ENCODE results near the gene MARCHF11. TPM values are rescaled to one million over a fixed set of nuclear protein-coding genes. Genes with fewer than 3 reads are reported as not detected.

The MARCHF11 gene
- total and polyA plus RNA-seq, 2 of the 8 experiments (the other 6 are each of a cell fraction or from before 2014, with no cell fraction given), result 0.27 to 0.82 TPM

DNA sequence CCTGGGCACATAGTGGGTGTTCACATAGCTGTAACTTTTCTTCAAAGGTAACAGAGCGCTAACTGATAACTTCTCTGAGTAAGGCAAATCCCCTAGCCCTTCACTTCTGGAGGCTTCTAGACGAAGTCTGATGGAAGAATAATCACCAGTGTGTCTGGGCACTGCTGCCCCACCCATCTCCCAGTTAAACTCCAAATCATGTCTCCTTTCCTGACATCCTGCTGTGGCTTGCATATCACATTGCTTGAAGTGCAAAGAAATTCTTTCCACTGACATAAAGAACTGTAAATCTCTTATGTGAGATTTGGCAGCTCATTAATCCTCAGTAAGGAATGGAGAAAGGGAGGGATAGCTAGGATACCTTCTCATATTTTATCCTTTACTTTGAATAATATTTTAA, 74.6 kb downstream of the MARCHF11 start:
- H4K91ac ChIP-seq (replicated peaks; ENCODE audit: insufficient read length, low read length), result no peak overlapping the region
- CTCF ChIA-PET (ENCODE audit: partially characterized antibody), result interaction anchor here (0.8 kb wide), 1 partner anchor 279 kb away, joined by 3 read pairs; no protein-coding TSS in a partner anchor
- no peak overlapping the region for H3K4me3 ChIP-seq (ENCODE audit: extremely low read depth in 1 of 4, insufficient read depth in 2 of 4, low read depth in 3 of 4, low read length in 4 of 4)
- no peak overlapping the region for H3K56ac ChIP-seq (replicated peaks; ENCODE audit: insufficient read length, low read depth, low read length)
- no peak overlapping the region for H3K18ac ChIP-seq (ENCODE audit: extremely low read depth, low read length)
- H3K9ac ChIP-seq (replicated peaks in 1 of 4; ENCODE audit: extremely low read depth in 1 of 4, low read depth in 3 of 4, low read length in 3 of 4), result no peak overlapping the region
- no peak overlapping the region for H3K4ac ChIP-seq (replicated peaks; ENCODE audit: insufficient read length, low read depth, low read length)
- no peaks in the 10 kb centered on the region for H3K36me3 ChIP-seq (ENCODE audit: control insufficient read depth in 2 of 4, insufficient read depth in 4 of 4, low read length in 3 of 4)
- no peaks in the 10 kb centered on the region for H4K20me1 ChIP-seq (replicated peaks in 1 of 2; ENCODE audit: control insufficient read depth in 1 of 2, insufficient read depth in 2 of 2, low read length in 2 of 2)
- H2BK20ac ChIP-seq (ENCODE audit: low read length), result no peak overlapping the region
- H3K4me2 ChIP-seq (ENCODE audit: insufficient read depth in 1 of 2, low read depth in 2 of 2, low read length in 2 of 2), result no peak overlapping the region; a peak in 1 of 4 replicates
- H4K5ac ChIP-seq (ENCODE audit: insufficient read length, low read depth, low read length), result no peak overlapping the region
- DNase-seq (ENCODE audit: low read depth in 1 of 2, low spot score in 2 of 2) (no peak), FAIRE-seq (no peak)
- no peaks in the 10 kb centered on the region for H3K79me2 ChIP-seq (ENCODE audit: control insufficient read depth in 1 of 2, insufficient read depth in 2 of 2, low read length in 2 of 2)
- H2BK15ac ChIP-seq (ENCODE audit: low read length), result no peak overlapping the region
- no peak overlapping the region for H4K8ac ChIP-seq (ENCODE audit: extremely low read depth, insufficient read depth, low read length)
- WGBS, 2 experiments (ENCODE audit: extremely low coverage in 1 of 2, insufficient coverage in 1 of 2, insufficient read length in 1 of 2, insufficient replicate concordance in 2 of 2, low coverage in 1 of 2, low lambda C conversion rate in 2 of 2, missing lambda C conversion rate in 1 of 2), result 87% methylated on average over 2 of the region's 2 CpGs; no CpG with 5 or more reads in 1 of the 2 experiments
- H2BK5ac ChIP-seq (ENCODE audit: low read depth, low read length), result no peak overlapping the region
- H3K14ac ChIP-seq (ENCODE audit: insufficient read length), result no peak overlapping the region
- H3K27ac ChIP-seq (ENCODE audit: low read depth, low read length), result no peak overlapping the region
- no peak overlapping the region for H2BK120ac ChIP-seq (replicated peaks; ENCODE audit: low read depth, low read length)
- H2AFZ ChIP-seq (ENCODE audit: low read length), result no peak overlapping the region
- POLR2A ChIA-PET (ENCODE audit: partially characterized antibody), result no interaction called here
- H3K79me1 ChIP-seq (ENCODE audit: low read depth, low read length), result no peaks in the 10 kb centered on the region
- H2AK5ac ChIP-seq (ENCODE audit: low read depth, low read length), result no peak overlapping the region
- no peak overlapping the region for H3K23ac ChIP-seq (ENCODE audit: insufficient read length)
- H3K27me3 ChIP-seq (replicated peaks in 1 of 4; ENCODE audit: control insufficient read depth in 3 of 4, extremely low read depth in 1 of 4, insufficient read depth in 3 of 4, low read length in 3 of 4), result 0 out of 7 replicates have a peak, but pooled peaks cover 0 to 2% (median 0%) of the 10 kb centered on the region in 4 experiments
- H3K4me1 ChIP-seq (replicated peaks in 1 of 4; ENCODE audit: control insufficient read depth in 3 of 4, insufficient read depth in 4 of 4, low read length in 3 of 4), result peaks cover 0 to 3% (median 0%) of the 10 kb centered on the region in 4 experiments; a peak in 2 of 7 replicates
- no peaks in the 10 kb centered on the region for H3K23me2 ChIP-seq (ENCODE audit: low read depth, low read length)
- H2BK12ac ChIP-seq (ENCODE audit: low read depth, low read length), result no peak overlapping the region; the same call in 1 of the 2 replicates
- peaks cover 7 to 11% of the 10 kb centered on the region in 2 experiments; a peak in 2 of 4 replicates for H3K9me3 ChIP-seq (ENCODE audit: insufficient read depth in 2 of 2, low read depth in 1 of 2, low read length in 1 of 2)
- no peak for TF ChIP-seq SP1 (IDR thresholded peaks at IDR 0.05; ENCODE audit: low read depth, low read length)
- TF ChIP-seq RAD21 (IDR thresholded peaks at IDR 0.05 in 1 of 2, conservative IDR thresholded peaks at IDR 0.05 in 1 of 2; ENCODE audit: low read depth in 2 of 2, low read length in 2 of 2), result no peak
- TF ChIP-seq KDM1A (IDR thresholded peaks at IDR 0.05; ENCODE audit: borderline replicate concordance, low read length), result no peak
- TF ChIP-seq HDAC2 (IDR thresholded peaks at IDR 0.05; ENCODE audit: borderline replicate concordance in 1 of 2, low read depth in 2 of 2, low read length in 2 of 2), result no peak
- no peak for TF ChIP-seq EGR1 (IDR thresholded peaks at IDR 0.05; ENCODE audit: borderline replicate concordance, low read depth, low read length)
- TF ChIP-seq, protein P1, sequence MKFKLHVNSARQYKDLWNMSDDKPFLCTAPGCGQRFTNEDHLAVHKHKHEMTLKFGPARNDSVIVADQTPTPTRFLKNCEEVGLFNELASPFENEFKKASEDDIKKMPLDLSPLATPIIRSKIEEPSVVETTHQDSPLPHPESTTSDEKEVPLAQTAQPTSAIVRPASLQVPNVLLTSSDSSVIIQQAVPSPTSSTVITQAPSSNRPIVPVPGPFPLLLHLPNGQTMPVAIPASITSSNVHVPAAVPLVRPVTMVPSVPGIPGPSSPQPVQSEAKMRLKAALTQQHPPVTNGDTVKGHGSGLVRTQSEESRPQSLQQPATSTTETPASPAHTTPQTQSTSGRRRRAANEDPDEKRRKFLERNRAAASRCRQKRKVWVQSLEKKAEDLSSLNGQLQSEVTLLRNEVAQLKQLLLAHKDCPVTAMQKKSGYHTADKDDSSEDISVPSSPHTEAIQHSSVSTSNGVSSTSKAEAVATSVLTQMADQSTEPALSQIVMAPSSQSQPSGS (IDR thresholded peaks at IDR 0.05; ENCODE audit: low read length), result no peak
- no peak for TF ChIP-seq BCL11A (IDR thresholded peaks at IDR 0.05; ENCODE audit: low read depth in 2 of 2, low read length in 2 of 2)
- TF ChIP-seq CTCF (IDR thresholded peaks at IDR 0.05; ENCODE audit: control extremely low read depth in 1 of 3, insufficient read depth in 1 of 3, low read depth in 1 of 3, low read length in 3 of 3), result no peak
- TF ChIP-seq SP4 (IDR thresholded peaks at IDR 0.05; ENCODE audit: low read length), result no peak

Data from H1 (cell line).